GM10266 (cell line): ENCODE measurements around the gene FRZB.

Experiments used
- DNase-seq: peaks from one replicate; pipeline ENCODE4 v3.0.0; 2012; ENCODE audit errors: extremely low spot score
- CTCF ChIP-seq: IDR thresholded peaks from 2 replicates; pipeline ENCODE4 v1.5.1; 2012; ENCODE audit warnings: mild to moderate bottlenecking, low read depth; ENCODE audit not compliant: control insufficient read depth, insufficient read depth; ENCODE audit errors: missing control alignments

Gene FRZB

GRCh38 chr2:182858671-182859070, 7.8 kb downstream of the FRZB start:
- no peak for DNase-seq
- TF ChIP-seq CTCF, result no peak

GRCh38 chr2:182855376-182855775, 11.1 kb downstream of the FRZB start:
- no peak for TF ChIP-seq CTCF
- DNase-seq, result no peak

DNA sequence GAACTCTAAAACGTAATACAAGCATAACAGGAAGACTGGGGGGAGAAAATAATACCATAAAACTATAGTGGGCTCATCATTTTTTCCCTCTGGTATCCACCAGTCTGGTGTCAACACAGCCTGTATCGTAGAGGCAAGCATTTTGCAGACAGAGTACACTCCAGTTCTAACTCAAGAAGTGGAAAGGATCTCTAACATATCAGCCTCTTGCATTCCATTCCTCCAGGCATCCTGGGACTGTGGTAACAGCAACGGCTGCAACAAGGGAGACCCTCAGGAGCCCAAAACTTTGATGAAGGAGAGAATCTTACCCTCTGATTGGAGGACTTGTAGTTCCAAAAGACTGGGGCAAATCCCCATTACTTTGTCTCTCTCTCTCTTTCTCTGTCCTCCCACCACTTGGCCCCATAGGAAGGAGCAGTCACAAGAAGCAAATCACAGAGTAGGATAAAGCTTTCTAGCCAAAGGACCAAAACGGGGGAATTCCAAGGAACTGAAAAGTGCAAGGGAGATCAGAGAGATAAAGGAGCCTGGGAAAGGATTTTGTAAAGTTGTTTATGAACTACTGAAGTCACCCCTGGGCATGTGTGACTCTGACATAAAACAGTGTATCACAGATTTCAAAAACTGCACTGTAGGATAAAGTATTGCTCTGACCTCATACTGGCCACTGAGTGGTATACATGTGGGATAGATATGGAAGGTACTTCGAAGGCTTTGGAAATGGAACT, 11.9 kb downstream of the FRZB start:
- no peak for TF ChIP-seq CTCF
- DNase-seq, result no peak

GRCh38 chr2:182852801-182853200, 13.6 kb downstream of the FRZB start:
- TF ChIP-seq CTCF, result no peak

DNA sequence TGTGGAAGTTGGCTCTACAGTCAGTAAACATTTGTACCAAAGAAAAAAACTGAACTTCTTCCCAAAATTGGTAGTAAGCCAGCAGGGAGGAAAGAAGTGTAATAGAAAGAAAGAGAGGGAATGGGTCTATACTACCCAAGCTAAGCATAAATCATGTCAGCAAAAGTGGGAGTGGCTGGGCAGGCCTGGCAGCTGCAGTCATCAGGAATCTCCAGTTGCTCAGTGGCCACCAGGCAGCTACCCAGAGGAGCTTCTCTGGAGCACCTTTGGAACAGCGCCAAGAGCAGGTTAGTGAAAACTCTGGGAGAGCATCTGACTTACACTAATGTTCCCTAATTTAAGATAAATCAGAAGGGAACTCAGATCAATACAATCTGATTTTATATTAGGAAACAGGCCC, 14.3 kb downstream of the FRZB start:
- no peak for TF ChIP-seq CTCF
- no peak for DNase-seq

More at GRCh38 chr2:182852801-182853200, 13.6 kb downstream of the FRZB start:
- DNase-seq, result no peak

- TF ChIP-seq CTCF, result no peak
- DNase-seq, result no peak
Observed at GRCh38 chr2:182845794-182846417, 20.5 kb downstream of the FRZB start.

GRCh38 chr2:182836451-182836850, 30.0 kb downstream of the FRZB start:
- no peak for DNase-seq
- TF ChIP-seq CTCF, result no peak
